HG02798 (cell line): ENCODE results near the gene RHOBTB1.

Source experiments
- ATAC-seq: cut with Tn5 transposase; IDR thresholded peaks from one replicate; pipeline ENCODE4 v1.9.1; 2021; ENCODE audit warnings: mild to moderate bottlenecking; ENCODE audit not compliant: unreplicated experiment, poor library complexity

Gene RHOBTB1

DNA sequence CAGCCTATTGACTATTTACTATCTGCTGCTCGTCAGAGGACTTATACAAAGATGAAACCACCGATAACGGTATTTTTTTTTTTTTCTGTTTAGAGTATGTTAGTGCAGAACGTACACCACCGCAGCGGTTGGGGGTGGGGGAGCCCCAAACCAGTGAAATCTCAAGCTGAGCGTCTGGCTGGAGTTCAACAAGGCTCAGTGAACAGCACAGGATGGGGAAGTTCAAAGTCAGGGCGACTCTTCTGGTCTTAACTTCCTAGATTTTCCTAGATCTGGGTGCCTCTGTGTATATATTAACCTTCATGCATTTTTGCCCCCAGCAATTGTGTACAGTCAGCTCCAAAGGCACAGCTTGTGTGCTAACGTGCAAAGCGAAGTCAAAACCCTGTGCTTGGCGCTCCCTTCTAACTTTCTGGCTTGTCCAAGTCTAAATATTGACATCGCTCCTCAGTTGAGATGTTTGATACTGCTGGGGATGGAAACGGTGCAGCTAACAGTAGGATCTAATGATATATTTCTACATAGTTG lies 1.1 kb downstream of the RHOBTB1 start:
- ATAC-seq = peak; percentile 47

- ATAC-seq = no peak
These were observed 1.7 kb downstream of the RHOBTB1 start for GRCh38 chr10:60942134-60942787.

DNA sequence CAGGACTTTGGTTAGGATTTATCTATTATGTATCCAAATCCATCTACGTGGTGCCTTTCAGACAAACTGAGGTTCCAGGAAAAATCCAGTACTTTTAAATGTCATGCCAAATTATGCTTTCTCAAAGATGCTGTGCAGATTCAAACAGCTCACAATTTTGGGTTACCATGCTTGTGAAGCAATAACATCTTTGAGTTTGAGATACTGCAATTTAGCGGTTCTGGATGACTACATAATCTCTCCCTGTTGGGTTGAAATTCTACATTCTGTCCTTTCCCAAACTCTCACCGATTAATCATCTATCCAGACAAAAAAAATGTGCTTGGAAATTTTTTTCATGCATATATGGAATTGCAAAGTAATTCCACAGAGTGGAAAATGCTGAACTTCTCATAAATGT lies 3.5 kb downstream of the RHOBTB1 start:
- no peak for ATAC-seq

DNA sequence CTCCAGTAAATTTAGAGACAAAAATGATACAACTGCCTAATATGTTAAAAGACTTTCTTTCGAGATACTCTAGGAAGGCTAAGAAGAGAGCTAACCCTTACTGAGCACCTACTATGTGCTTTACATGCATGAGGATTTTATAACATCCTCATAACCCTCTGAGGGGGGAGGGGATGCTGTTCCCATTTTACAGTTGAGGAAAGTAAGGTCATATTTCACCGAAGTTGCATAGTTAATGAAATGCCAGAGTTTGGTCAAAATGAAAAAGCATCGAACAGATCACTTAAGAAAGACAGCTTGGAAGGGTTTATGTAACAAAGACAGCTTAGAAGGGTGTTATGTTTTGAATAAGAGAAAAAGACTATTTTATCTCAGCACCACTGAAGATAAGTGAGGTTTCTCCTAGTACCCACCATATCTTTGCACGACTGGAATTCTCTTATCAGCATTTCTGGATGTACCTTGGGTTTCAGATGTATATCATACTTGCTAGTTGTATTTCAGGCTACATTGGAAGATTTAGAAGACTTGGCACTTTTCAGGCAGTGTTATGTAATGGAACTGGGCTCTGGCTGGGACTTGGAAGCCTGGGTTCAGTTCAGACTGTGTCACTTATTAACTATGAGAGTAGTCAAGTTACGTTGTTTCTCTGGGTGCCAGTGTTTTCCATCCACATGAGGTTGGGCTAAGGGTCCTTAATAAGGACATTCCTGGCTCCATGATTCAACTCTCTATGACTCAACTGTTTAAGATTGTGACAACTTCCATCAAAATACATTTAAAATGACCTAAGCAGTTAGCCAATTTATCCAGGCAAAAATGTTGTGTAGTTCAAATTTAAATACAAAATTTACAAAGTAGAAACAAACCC lies 6.0 kb downstream of the RHOBTB1 start:
- ATAC-seq = no peak

DNA sequence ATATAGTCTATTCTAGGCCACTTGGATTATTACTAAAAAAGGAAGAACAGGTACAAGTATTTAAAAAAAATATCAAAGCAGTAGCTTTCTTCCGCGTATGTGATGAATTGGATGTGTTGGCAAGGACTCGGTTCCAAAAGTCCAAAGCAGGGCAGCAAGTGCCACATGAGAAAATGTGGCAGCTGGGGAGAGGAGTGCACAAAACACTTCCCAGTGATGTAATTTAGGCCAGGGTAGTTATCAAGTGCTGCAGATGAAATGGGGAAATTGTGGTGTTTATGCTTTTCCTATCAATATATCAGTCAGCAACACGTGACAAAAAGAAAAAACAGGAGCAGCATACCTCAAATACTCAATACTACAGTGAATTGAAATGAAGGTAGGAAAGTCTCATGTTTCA lies 7.0 kb downstream of the RHOBTB1 start:
- ATAC-seq = no peak

DNA sequence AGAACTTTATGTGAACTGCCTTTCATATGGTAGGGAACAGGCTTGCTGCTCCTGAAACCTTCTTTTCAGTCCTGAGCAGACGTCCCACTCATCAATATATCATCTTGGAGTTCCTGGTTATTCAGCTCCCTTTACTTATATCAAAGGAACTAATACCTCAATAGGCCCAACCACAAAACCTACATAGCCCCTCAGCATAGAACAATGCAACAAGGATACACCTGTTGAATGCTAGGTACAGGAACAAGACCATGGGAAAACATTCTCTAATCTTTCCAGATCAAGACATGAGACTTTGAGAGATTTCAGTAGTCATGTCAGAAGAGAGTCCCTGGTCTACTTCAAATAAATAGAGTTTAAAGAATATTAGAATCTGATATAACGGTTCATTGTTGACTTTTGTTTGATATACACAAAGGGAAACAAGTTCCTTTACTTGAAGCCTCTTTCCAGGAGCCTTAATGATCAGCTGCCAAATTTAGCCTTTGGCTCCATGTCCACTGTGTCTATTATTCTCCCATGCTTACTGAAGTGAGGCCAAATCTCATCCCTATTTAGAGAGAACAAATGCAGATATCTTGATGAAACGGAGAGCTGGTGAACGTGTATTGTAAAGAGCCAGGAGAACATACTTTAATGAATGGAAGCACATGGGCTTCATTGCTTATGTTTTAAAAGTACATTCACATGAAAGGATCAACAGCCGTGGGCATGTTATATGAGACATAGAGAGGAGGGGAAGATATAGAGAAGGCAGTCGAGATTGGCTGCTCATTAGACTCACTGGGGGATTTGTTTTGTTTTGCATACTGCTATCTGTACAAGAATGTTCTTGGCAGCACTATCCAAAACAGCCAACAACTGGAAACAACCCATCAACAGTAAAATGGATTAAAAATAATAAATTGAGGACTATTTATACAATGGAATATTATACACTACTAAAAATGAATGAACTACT lies 9.5 kb downstream of the RHOBTB1 start:
- no peak for ATAC-seq

- no peak for ATAC-seq
These were observed 11.2 kb downstream of the RHOBTB1 start for GRCh38 chr10:60932756-60933155.

DNA sequence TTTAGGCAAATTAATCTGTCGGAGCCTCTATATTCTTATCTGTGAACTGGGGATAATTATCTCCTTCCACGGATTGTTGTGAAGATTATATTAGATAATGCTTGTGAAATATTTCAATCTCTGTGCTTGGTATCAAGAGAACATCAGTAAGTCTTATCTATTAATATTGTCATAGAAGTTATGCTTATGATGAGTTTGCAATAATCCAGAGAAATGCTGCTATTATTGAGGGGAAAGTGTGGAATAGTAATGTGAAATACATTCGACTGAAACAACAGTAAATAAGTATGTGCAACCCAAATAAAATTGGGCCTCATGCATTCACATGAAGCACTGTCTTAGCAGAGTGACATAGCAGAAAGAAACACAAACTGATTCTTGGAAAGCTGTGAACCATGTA lies 13.7 kb downstream of the RHOBTB1 start:
- ATAC-seq = no peak

- no peak for ATAC-seq
These were observed 22.4 kb downstream of the RHOBTB1 start for GRCh38 chr10:60921633-60922032.

DNA sequence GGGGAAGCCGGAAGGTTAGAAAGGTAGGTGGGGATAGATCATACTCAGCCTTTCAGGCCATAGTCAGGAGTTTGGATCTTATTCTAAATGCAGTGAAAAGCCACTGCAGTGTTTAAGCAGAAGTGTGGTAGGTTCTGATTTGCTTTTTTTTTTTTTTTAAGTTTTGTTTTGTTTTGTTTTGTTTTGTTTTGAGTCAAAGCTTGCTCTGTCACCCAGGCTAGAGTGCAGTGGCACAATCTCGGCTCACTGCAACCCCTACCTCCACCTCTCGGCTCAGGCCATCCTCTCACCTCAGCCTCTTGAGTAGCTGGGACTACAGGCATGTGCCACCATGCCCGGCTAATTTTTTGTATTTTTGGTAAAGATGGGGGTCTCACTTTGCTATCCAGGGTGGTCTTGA lies 23.5 kb downstream of the RHOBTB1 start:
- ATAC-seq = no peak

GRCh38 chr10:60919551-60919950 lies 24.4 kb downstream of the RHOBTB1 start:
- ATAC-seq = no peak

DNA sequence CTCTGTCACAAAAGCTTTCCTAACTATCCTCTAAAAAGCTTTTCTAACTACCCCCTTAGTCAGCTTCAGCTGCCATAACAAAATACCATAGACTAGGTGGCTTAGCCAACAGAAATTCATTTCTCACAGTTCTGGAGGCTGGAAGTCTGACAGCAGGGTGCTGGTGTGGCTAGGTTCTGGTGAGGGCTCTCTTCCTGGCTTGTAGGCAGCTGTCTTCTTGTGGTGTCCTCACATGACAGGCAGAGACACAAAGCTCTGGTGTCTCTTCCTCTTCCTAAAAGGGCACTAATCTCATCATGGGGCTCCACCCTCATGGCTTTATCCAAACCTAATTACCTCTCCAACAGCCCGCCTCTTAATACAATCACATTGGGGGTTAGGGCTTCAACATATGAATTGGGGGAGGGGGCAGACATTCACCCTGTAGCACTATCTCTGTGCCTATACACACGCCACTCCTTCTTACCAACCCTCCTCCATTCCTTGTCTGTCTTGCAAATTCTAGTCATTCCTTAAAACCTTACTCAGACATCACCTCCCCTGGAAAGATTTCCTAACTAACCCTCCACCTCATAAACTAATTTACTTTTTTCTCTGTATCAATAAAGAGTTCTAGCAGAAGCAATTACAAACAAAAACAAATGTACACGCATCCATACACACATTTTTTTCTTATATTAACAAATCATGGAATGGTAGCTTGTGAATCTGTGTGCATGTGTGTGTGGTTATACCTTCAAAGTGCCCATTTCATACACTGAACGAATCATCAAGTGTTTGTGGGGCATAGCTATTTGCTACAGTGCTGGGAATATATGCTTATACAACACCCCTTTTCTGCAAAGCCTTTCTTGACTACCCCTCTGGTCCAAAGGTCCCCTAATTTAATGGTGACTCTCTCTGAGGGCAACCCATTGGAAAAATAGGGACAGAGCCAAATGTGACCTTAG lies 26.4 kb downstream of the RHOBTB1 start:
- ATAC-seq = no peak

DNA sequence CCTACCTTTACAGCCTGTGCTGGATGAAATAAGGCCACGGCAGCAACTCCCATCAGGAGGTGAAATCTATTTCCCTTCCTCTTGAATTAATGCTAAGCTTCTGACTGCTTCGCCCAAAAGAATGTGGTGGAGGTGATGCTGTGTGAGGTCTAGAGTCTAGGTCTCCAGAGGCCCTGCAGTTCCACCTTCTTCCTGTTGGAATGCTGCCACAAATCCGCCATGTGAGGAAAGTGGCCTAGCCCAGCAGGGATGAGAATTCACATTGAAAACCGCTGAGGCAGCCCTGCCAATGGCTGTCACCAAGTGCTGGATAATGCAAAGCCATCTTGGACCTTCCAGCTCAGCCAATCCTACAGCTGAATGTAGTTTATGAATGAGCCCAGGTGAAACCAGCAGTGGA lies 28.0 kb downstream of the RHOBTB1 start:
- ATAC-seq = no peak

DNA sequence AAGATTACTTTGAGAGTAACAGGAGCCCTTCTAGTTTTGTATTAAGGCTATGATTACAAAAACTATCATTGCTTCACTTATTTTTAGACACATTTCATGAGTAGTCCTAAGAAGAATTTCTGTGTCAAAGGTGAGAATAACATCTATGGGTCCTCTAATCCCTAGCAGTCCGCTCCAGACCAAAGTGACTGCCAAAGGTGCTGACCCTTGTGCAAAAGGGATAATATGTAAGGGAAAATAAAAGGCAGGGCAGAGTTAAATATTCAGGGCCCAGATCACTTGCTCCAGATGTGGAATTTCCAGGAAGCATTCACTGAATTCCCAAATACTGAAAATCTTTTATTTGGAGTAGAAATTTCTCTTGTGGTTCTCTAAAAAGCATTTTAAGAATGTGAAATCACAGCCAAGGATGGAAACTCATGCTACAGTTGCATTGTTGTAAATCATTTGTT lies 29.3 kb downstream of the RHOBTB1 start:
- no peak for ATAC-seq

GRCh38 chr10:60913657-60914056 lies 30.3 kb downstream of the RHOBTB1 start:
- no peak for ATAC-seq

GRCh38 chr10:60913071-60913470 lies 30.9 kb downstream of the RHOBTB1 start:
- ATAC-seq = no peak

DNA sequence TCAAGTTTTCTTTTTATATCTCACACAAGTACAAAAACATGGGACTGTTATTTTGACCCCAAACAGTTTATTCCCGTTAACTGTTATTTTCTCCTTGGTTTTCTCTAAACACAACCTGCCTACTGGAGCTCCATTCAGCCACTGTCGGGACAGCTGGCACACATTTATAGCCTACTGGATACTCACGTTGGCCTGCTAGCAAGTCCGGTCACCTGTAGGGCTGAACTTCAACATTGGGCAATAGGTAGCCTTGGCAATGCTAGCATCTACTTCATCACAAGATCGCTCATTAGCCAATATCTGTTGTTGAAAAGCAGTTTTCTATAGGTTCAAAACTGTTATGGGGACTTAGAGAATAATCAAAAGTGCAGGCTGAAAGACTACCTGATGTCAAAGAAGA lies 32.3 kb downstream of the RHOBTB1 start:
- no peak for ATAC-seq

DNA sequence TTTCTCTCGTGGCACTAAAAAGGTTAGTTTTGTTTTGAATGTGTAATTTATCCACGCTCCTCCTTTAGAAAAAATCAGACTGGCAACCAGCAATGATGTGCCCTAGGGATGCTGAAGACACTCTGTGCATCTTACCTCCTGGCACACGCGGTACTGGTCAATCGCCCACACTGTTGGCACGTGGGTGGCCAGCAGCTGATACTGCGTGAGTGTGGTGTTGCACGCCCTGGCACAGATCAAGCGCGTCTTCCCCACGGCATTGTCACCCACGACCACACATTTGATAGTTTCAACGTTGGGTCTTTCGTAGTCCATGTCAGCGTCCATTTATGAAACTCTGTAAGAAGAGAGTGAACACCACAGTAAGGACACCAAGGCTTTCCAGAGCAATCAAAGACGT lies 32.8 kb downstream of the RHOBTB1 start:
- ATAC-seq = no peak

GRCh38 chr10:60910543-60910942 lies 33.4 kb downstream of the RHOBTB1 start:
- ATAC-seq = no peak
